ENCODE data around the gene DIPK1A. TPM values are rescaled to one million over a fixed set of nuclear protein-coding genes. Genes with fewer than 3 reads are reported as not detected.

Gene DIPK1A
- total RNA-seq, 1 experiment from 2014 or later: 3.8 TPM

GRCh38 chr1:92987462-92987861 is 26.2 kb upstream of the DIPK1A start:
- H2AK5ac ChIP-seq (ENCODE audit: insufficient read length, low read length): no peak overlapping the region
- H3K4me2 ChIP-seq (ENCODE audit: insufficient read depth, insufficient read length, low read length): no peak overlapping the region
- H2BK15ac ChIP-seq (ENCODE audit: low read depth, low read length): no peak overlapping the region
- H2BK12ac ChIP-seq (ENCODE audit: insufficient read length, low read depth, low read length): no peak overlapping the region
- H3K27me3 ChIP-seq (ENCODE audit: insufficient read depth, low read length): no peaks in the 10 kb centered on the region
- no peaks in the 10 kb centered on the region for H3K4me1 ChIP-seq (ENCODE audit: insufficient read depth, low read length)
- H4K5ac ChIP-seq (ENCODE audit: insufficient read length, low read depth, low read length): no peak overlapping the region
- no peak overlapping the region for H3K27ac ChIP-seq (ENCODE audit: insufficient read length, low read depth, low read length)
- DNase-seq: no peak
- no peaks in the 10 kb centered on the region for H4K20me1 ChIP-seq (ENCODE audit: control insufficient read depth, insufficient read depth, insufficient read length)
- H3K9me3 ChIP-seq (ENCODE audit: control insufficient read depth, low read depth, low read length): no peaks in the 10 kb centered on the region
- H3K9me3 Mint-ChIP-seq: peaks cover 0 to 3% of the 10 kb centered on the region in 2 experiments; a peak in 1 of 5 replicates
- no peak overlapping the region for H2AFZ ChIP-seq (ENCODE audit: low read length)
- H3K56ac ChIP-seq (ENCODE audit: insufficient read length, low read depth, low read length): no peak overlapping the region
- H4K8ac ChIP-seq (replicated peaks; ENCODE audit: insufficient read length, low read depth, low read length): no peak overlapping the region
- H2BK120ac ChIP-seq (ENCODE audit: low read depth, low read length, poor library complexity, severe bottlenecking): no peak overlapping the region
- no peaks in the 10 kb centered on the region for H3K4me1 Mint-ChIP-seq
- no peaks in the 10 kb centered on the region for H3K23me2 ChIP-seq (ENCODE audit: insufficient read length, low read depth, low read length, poor library complexity, severe bottlenecking)
- no peak overlapping the region for H3K14ac ChIP-seq (ENCODE audit: insufficient read depth, low read length)
- no peaks in the 10 kb centered on the region; the same call in 1 of the 2 replicates for H3K27me3 Mint-ChIP-seq (ENCODE audit: low read depth)
- H3K79me1 ChIP-seq (ENCODE audit: insufficient read depth, low read depth, low read length, poor library complexity, severe bottlenecking): no peaks in the 10 kb centered on the region
- H3K4me3 Mint-ChIP-seq: no peak overlapping the region
- H3K9ac ChIP-seq (ENCODE audit: extremely low read depth, insufficient read length, low read length): no peak overlapping the region
- no peak overlapping the region for H3K18ac ChIP-seq (ENCODE audit: insufficient read length, low read depth, low read length)
- no peak overlapping the region for H3K4ac ChIP-seq (ENCODE audit: low read depth, low read length)
- TF ChIP-seq, protein P1, sequence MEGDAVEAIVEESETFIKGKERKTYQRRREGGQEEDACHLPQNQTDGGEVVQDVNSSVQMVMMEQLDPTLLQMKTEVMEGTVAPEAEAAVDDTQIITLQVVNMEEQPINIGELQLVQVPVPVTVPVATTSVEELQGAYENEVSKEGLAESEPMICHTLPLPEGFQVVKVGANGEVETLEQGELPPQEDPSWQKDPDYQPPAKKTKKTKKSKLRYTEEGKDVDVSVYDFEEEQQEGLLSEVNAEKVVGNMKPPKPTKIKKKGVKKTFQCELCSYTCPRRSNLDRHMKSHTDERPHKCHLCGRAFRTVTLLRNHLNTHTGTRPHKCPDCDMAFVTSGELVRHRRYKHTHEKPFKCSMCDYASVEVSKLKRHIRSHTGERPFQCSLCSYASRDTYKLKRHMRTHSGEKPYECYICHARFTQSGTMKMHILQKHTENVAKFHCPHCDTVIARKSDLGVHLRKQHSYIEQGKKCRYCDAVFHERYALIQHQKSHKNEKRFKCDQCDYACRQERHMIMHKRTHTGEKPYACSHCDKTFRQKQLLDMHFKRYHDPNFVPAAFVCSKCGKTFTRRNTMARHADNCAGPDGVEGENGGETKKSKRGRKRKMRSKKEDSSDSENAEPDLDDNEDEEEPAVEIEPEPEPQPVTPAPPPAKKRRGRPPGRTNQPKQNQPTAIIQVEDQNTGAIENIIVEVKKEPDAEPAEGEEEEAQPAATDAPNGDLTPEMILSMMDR (conservative IDR thresholded peaks at IDR 0.05): no peak
- H2BK5ac ChIP-seq (ENCODE audit: insufficient read length, low read length): no peak overlapping the region
- H3K36me3 Mint-ChIP-seq (ENCODE audit: insufficient read depth in 1 of 3, low read depth in 3 of 3): no peaks in the 10 kb centered on the region
- H3K23ac ChIP-seq (ENCODE audit: insufficient read length, low read depth, low read length): no peak overlapping the region
- H2BK20ac ChIP-seq (ENCODE audit: low read depth, low read length, poor library complexity, severe bottlenecking): no peak overlapping the region
- no peaks in the 10 kb centered on the region for H3K79me2 ChIP-seq (ENCODE audit: insufficient read depth, low read length)
- no peak overlapping the region for H3K27ac Mint-ChIP-seq
- H3T11ph ChIP-seq (ENCODE audit: low read length): no peak overlapping the region
- H4K91ac ChIP-seq (ENCODE audit: insufficient read length, low read depth, low read length): no peak overlapping the region

All from H9 (cell line).